Esophagus muscularis mucosa (tissue), 4 donors: ENCODE data around the gene SULT6B1.

Experiments
- EP300 ChIP-seq: sonication (generic); formaldehyde crosslinking; IDR thresholded peaks from one replicate; pipeline ENCODE4 v1.6.1; 2017; ENCODE audit warnings: antibody characterized with exemption
- POLR2A ChIP-seq: fragments of 450-650 bp; IDR thresholded peaks from one replicate; pipeline ENCODE4 v1.6.1; 2017; ENCODE audit warnings: antibody characterized with exemption, moderate library complexity, mild to moderate bottlenecking, low read depth
- POLR2AphosphoS5 ChIP-seq, 2 donors: sonication (generic); formaldehyde crosslinking; IDR thresholded peaks; one replicate each; pipeline ENCODE4 v1.6.1; 2017; ENCODE audit warnings: antibody characterized with exemption in 2 of 2
- TF ChIP-seq, protein P1 (sequence below), 3 experiments: fragments of 200-600 bp in 2 of 3; fragments of 450-650 bp in 1 of 3; sonication (generic) in 2 of 3; IDR thresholded peaks; one replicate each; pipeline ENCODE4 v1.5.1; 2017 to 2019; ENCODE audit warnings: antibody characterized with exemption in 3 of 3, mild to moderate bottlenecking in 2 of 3, moderate library complexity in 1 of 3

DNA sequence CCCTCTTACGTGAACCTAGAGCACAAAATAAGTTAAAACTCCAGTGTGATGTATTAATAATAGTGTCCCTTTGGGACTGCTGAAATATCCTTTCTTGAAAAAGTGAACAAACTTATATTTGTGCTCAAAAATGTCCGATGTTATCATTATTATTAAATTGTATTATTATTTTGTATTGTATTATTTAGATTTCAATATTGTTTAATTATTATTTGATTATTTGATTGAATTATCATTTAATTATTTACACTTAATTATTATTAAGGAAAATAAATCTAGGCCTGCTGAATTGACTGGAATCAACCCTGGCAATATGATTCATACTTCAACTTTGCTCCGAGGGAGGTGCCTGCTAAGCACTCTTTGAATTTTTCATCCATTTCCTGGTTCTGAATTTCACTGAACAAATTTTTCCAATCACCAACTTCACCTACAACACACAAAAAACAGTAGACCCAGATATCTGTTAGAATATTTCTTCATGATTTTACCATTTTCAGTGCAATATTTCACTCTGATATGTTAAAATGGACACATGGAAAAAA is 20.8 kb downstream of the SULT6B1 start:
- TF ChIP-seq POLR2A, result no peak
- TF ChIP-seq, protein P1, sequence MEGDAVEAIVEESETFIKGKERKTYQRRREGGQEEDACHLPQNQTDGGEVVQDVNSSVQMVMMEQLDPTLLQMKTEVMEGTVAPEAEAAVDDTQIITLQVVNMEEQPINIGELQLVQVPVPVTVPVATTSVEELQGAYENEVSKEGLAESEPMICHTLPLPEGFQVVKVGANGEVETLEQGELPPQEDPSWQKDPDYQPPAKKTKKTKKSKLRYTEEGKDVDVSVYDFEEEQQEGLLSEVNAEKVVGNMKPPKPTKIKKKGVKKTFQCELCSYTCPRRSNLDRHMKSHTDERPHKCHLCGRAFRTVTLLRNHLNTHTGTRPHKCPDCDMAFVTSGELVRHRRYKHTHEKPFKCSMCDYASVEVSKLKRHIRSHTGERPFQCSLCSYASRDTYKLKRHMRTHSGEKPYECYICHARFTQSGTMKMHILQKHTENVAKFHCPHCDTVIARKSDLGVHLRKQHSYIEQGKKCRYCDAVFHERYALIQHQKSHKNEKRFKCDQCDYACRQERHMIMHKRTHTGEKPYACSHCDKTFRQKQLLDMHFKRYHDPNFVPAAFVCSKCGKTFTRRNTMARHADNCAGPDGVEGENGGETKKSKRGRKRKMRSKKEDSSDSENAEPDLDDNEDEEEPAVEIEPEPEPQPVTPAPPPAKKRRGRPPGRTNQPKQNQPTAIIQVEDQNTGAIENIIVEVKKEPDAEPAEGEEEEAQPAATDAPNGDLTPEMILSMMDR (IDR thresholded peaks at IDR 0.05), result no peak
- no peak for TF ChIP-seq POLR2AphosphoS5 (IDR thresholded peaks at IDR 0.05)
- no peak for TF ChIP-seq EP300
